CD14-positive monocyte (primary cell): ENCODE measurements around the gene RREB1. TPM values are rescaled to one million over a fixed set of nuclear protein-coding genes. Genes with fewer than 3 reads are reported as not detected.

Source experiments
- DNase-seq, 3 donors: peaks; one replicate each; pipeline ENCODE4 v3.0.0-alpha.2; 2011 to 2022
- H2AFZ ChIP-seq: 2 replicates; pipeline ENCODE4 v1.6.0; 2012; ENCODE audit warnings: mild to moderate bottlenecking, low read depth, low read length, inconsistent platforms; ENCODE audit not compliant: insufficient read depth, poor library complexity, severe bottlenecking
- H3K27ac ChIP-seq, 2 donors: 1 replicate in 1 of 2; 2 replicates in 1 of 2; pipeline ENCODE4 v1.5.1; 2012 to 2013; ENCODE audit warnings: low read length in 2 of 2, control low read depth in 1 of 2, inconsistent platforms in 1 of 2, low read depth in 1 of 2, mild to moderate bottlenecking in 1 of 2
- H3K27me3 ChIP-seq, 2 donors: one replicate each; pipeline versions ENCODE4 v1.6.0 to v1.6.1; 2011 to 2013; ENCODE audit warnings: low read length in 2 of 2; ENCODE audit not compliant: control insufficient read depth in 2 of 2, insufficient read depth in 2 of 2
- H3K36me3 ChIP-seq, 2 donors: replicated peaks in 1 of 2; 1 replicate in 1 of 2; 2 replicates in 1 of 2; pipeline versions ENCODE4 v1.5.1 to v1.6.1; 2012 to 2013; ENCODE audit warnings: low read length in 2 of 2, control low read depth in 1 of 2, inconsistent platforms in 1 of 2, mild to moderate bottlenecking in 1 of 2; ENCODE audit not compliant: insufficient read depth in 2 of 2, control insufficient read depth in 1 of 2
- H3K4me1 ChIP-seq, 2 donors: 1 replicate in 1 of 2; 2 replicates in 1 of 2; pipeline versions ENCODE4 v1.5.1 to v1.6.1; 2012 to 2013; ENCODE audit warnings: low read length in 2 of 2, control low read depth in 1 of 2, inconsistent platforms in 1 of 2, mild to moderate bottlenecking in 1 of 2, moderate library complexity in 1 of 2; ENCODE audit not compliant: insufficient read depth in 2 of 2, control insufficient read depth in 1 of 2
- H3K4me2 ChIP-seq: replicated peaks from 2 replicates; pipeline ENCODE3; 2012; ENCODE audit warnings: low read length, moderate library complexity, mild to moderate bottlenecking; ENCODE audit not compliant: poor library complexity, severe bottlenecking; ENCODE audit errors: extremely low read depth
- H3K4me3 ChIP-seq, 3 experiments: fragments of 200-600 bp in 1 of 3; sonication (generic) in 1 of 3; replicated peaks in 1 of 3; 1 replicate in 2 of 3; 2 replicates in 1 of 3; pipeline ENCODE4 v1.5.1; 2011 to 2013; ENCODE audit warnings: low read length in 3 of 3, mild to moderate bottlenecking in 3 of 3, control low read depth in 2 of 3, low read depth in 2 of 3, inconsistent platforms in 1 of 3, moderate library complexity in 1 of 3
- H3K79me2 ChIP-seq: 2 replicates; pipeline ENCODE4 v1.6.0; 2012; ENCODE audit warnings: mild to moderate bottlenecking, control low read depth, inconsistent platforms, low read length, moderate library complexity; ENCODE audit not compliant: insufficient read depth
- H3K9ac ChIP-seq: 2 replicates; pipeline ENCODE4 v1.6.0; 2017; ENCODE audit warnings: low read length, mild to moderate bottlenecking; ENCODE audit not compliant: insufficient read depth, poor library complexity, severe bottlenecking
- H3K9me3 ChIP-seq, 2 donors: replicated peaks in 1 of 2; 1 replicate in 1 of 2; 2 replicates in 1 of 2; pipeline versions ENCODE4 v1.5.1 to v1.6.1; 2012 to 2013; ENCODE audit warnings: low read length in 2 of 2, control low read depth in 1 of 2; ENCODE audit not compliant: control insufficient read depth in 1 of 2, insufficient read depth in 1 of 2
- H4K20me1 ChIP-seq: 2 replicates; pipeline ENCODE4 v1.6.0; 2012; ENCODE audit warnings: mild to moderate bottlenecking, low read length, control low read depth, moderate library complexity; ENCODE audit not compliant: insufficient read depth
- H3K27ac Mint-ChIP-seq, 7 donors: one replicate each; pipeline ENCODE4 v1.8.0; 2020; ENCODE audit warnings: mild to moderate bottlenecking in 7 of 7, mixed read lengths in 7 of 7, moderate library complexity in 6 of 7, inconsistent platforms in 2 of 7
- H3K27me3 Mint-ChIP-seq, 3 donors: one replicate each; pipeline ENCODE4 v1.8.0; 2021 to 2022; ENCODE audit warnings: low read depth in 3 of 3, mild to moderate bottlenecking in 3 of 3, mixed read lengths in 3 of 3, moderate library complexity in 3 of 3, inconsistent platforms in 1 of 3
- H3K36me3 Mint-ChIP-seq, 2 donors: one replicate each; pipeline ENCODE4 v1.8.0; 2020; ENCODE audit warnings: mixed read lengths in 2 of 2, inconsistent platforms in 1 of 2, mild to moderate bottlenecking in 1 of 2
- H3K4me1 Mint-ChIP-seq: one replicate; pipeline ENCODE4 v1.8.0; 2020; ENCODE audit warnings: mild to moderate bottlenecking, mixed read lengths
- H3K4me3 Mint-ChIP-seq, 2 donors: one replicate each; pipeline ENCODE4 v1.8.0; 2020; ENCODE audit warnings: mild to moderate bottlenecking in 2 of 2, mixed read lengths in 2 of 2, moderate library complexity in 1 of 2
- H3K9me3 Mint-ChIP-seq, 7 donors: one replicate each; pipeline ENCODE4 v1.8.0; 2020 to 2022; ENCODE audit warnings: mixed read lengths in 7 of 7, mild to moderate bottlenecking in 6 of 7, moderate library complexity in 6 of 7, inconsistent platforms in 2 of 7
- CTCF ChIP-seq: fragments of 200-600 bp; IDR thresholded peaks from one replicate; pipeline ENCODE4 v1.8.0; 2022; ENCODE audit warnings: antibody characterized with exemption, mild to moderate bottlenecking
- WGBS: methylation state at CpG from one replicate; pipeline ENCODE4 v1.1.5; 2013; ENCODE audit warnings: missing lambda C conversion rate; ENCODE audit not compliant: insufficient coverage; 5-methylcytosine and 5-hydroxymethylcytosine counted together
- intact Hi-C, 2 donors: fragments of 100-400 bp; cut with micrococcal nuclease; formaldehyde crosslinking; loops; one replicate each; pipeline versions ENCODE4 v1.15.0 to v1.15.1; 2023
- polyA plus RNA-seq, 3 donors: library from polyadenylated mRNA; depleted of rRNA in 1 of 3; unstranded in 2 of 3; stranded (reverse) in 1 of 3; fragments of 300-500 nt in 2 of 3; fragments of >200 nt in 1 of 3; fragmentation: Illumina TruSeq in 2 of 3; gene quantifications; 1 replicate in 2 of 3; 2 replicates in 1 of 3; pipeline ENCODE4 v1.2.3, GENCODE V29; 2012 to 2021

RREB1 gene
- polyA plus RNA-seq, 3 donors, result 2.1 to 15.3 (median 5.6) TPM

- Histone ChIP-seq H3K4me3 (no peak overlapping the region), H2AFZ (no peak overlapping the region), H4K20me1 (peaks cover 99% of the 10 kb centered on the region), H3K4me1 (peaks cover 32 to 47% of the 10 kb centered on the region in 2 donors), H3K27ac (peak overlapping the region in 1 of 2 donors; percentile 61), H3K36me3 (no peaks in the 10 kb centered on the region), H3K79me2 (peaks cover 100% of the 10 kb centered on the region), H3K9me3 (no peaks in the 10 kb centered on the region), H3K27me3 (no peaks in the 10 kb centered on the region), H3K9ac (no peak overlapping the region), H3K4me2 (no peak overlapping the region)
- Mint-ChIP-seq H3K36me3 (peaks cover 23 to 26% of the 10 kb centered on the region in 2 donors), H3K27ac (peak overlapping the region in 4 of 7 donors; percentile 22 to 80 (median 48)), H3K27me3 (peaks cover 0 to 5% (median 0%) of the 10 kb centered on the region in 3 donors), H3K4me3 (no peak overlapping the region), H3K4me1 (peaks cover 67% of the 10 kb centered on the region), H3K9me3 (peaks cover 0 to 2% (median 0%) of the 10 kb centered on the region in 7 donors)
- no peak for TF ChIP-seq CTCF
- intact Hi-C loops, result no loop called here
- DNase-seq, result no peak
Observed at GRCh38 chr6:7161253-7161623, 53.5 kb downstream of the RREB1 start.

- Histone ChIP-seq H3K4me3 (no peak overlapping the region), H3K4me1 (peaks cover 32 to 47% of the 10 kb centered on the region in 2 donors), H4K20me1 (peaks cover 99% of the 10 kb centered on the region), H3K36me3 (no peaks in the 10 kb centered on the region), H3K27me3 (no peaks in the 10 kb centered on the region), H2AFZ (no peak overlapping the region), H3K79me2 (peaks cover 100% of the 10 kb centered on the region), H3K9me3 (no peaks in the 10 kb centered on the region), H3K9ac (no peak overlapping the region), H3K4me2 (no peak overlapping the region), H3K27ac (peak overlapping the region in 1 of 2 donors; percentile 61)
- H3K4me1 Mint-ChIP-seq, result peaks cover 68% of the 10 kb centered on the region
- no peak for TF ChIP-seq CTCF
- H3K9me3 Mint-ChIP-seq, result peaks cover 0 to 2% (median 0%) of the 10 kb centered on the region in 7 donors
- 100% methylated on average over 2 of the region's 4 CpGs for WGBS
- H3K27ac Mint-ChIP-seq, result peak overlapping the region in 5 of 7 donors; percentile 4 to 43 (median 32)
- peaks cover 0 to 6% (median 0%) of the 10 kb centered on the region in 3 donors for H3K27me3 Mint-ChIP-seq
- intact Hi-C loops, result no loop called here
- H3K36me3 Mint-ChIP-seq, result peaks cover 23% of the 10 kb centered on the region in 2 donors
- H3K4me3 Mint-ChIP-seq, result no peak overlapping the region
- DNase-seq, result no peak
Observed at GRCh38 chr6:7161845-7162244, 54.1 kb downstream of the RREB1 start.
